ENCODE results near the gene THOC6. TPM values are rescaled to one million over a fixed set of nuclear protein-coding genes. Genes with fewer than 3 reads are reported as not detected.

The THOC6 gene
- polyA plus RNA-seq, 3 donors = 42.4 to 59.2 (median 57.7) TPM

DNA sequence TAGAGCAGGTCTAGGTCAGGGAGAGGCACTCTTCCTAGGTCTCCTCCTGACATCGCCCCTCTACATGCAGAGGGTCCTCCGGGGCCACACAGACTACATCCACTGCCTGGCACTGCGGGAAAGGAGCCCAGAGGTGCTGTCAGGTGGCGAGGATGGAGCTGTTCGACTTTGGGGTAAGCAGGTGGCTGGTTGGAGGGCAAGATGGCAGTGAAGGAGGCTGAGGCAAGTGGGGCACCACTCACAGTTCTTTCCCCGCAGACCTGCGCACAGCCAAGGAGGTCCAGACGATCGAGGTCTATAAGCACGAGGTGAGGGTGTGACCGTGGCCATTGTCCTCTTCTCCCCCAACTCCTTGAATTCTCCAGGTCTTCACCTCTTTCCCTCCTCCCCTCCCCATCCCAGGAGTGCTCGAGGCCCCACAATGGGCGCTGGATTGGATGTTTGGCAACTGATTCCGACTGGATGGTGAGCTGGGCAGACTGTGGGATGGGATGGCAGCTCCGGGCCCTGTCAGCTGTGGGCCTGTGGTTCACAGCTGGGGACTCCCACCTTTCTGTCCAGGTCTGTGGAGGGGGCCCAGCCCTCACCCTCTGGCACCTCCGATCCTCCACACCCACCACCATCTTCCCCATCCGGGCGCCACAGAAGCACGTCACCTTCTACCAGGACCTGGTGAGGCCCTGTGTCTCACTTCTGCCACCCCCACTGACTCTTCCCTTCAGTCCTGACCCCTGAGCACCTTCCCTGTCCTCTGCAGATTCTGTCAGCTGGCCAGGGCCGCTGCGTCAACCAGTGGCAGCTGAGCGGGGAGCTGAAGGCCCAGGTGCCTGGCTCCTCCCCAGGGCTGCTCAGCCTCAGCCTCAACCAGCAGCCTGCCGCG, 3.0 kb downstream of the THOC6 start:
- intact Hi-C loops (cut with micrococcal nuclease) = loop anchor here in 1 of 2 donors (10.0 kb wide), 1 partner anchor 98 kb away; no protein-coding TSS in a partner anchor
- no peak overlapping the region for H3K4me3 ChIP-seq (replicated peaks in 1 of 3; ENCODE audit: low read depth in 2 of 3, low read length in 3 of 3)
- H3K9me3 ChIP-seq (replicated peaks in 1 of 2; ENCODE audit: control insufficient read depth in 1 of 2, insufficient read depth in 1 of 2, low read length in 2 of 2) = peaks cover 0 to 12% of the 10 kb centered on the region in 2 donors
- Mint-ChIP-seq H3K4me3 (no peak overlapping the region), H3K27ac (no peak overlapping the region), H3K27me3 (ENCODE audit: low read depth in 3 of 3) (peaks cover 25 to 37% (median 35%) of the 10 kb centered on the region in 3 donors), H3K4me1 (peaks cover 52% of the 10 kb centered on the region), H3K9me3 (peaks cover 0 to 21% (median 6%) of the 10 kb centered on the region in 7 donors), H3K36me3 (peaks cover 26 to 27% of the 10 kb centered on the region in 2 donors)
- H3K79me2 ChIP-seq (ENCODE audit: insufficient read depth, low read length) = no peaks in the 10 kb centered on the region
- peaks cover 19 to 21% of the 10 kb centered on the region in 2 donors for H3K36me3 ChIP-seq (replicated peaks in 1 of 2; ENCODE audit: control insufficient read depth in 1 of 2, insufficient read depth in 2 of 2, low read length in 2 of 2)
- peaks cover 46 to 54% of the 10 kb centered on the region in 2 donors for H3K4me1 ChIP-seq (ENCODE audit: control insufficient read depth in 1 of 2, insufficient read depth in 2 of 2, low read length in 2 of 2)
- WGBS (ENCODE audit: insufficient coverage) = 95% methylated on average over 10 of the region's 24 CpGs
- TF ChIP-seq, protein P1, sequence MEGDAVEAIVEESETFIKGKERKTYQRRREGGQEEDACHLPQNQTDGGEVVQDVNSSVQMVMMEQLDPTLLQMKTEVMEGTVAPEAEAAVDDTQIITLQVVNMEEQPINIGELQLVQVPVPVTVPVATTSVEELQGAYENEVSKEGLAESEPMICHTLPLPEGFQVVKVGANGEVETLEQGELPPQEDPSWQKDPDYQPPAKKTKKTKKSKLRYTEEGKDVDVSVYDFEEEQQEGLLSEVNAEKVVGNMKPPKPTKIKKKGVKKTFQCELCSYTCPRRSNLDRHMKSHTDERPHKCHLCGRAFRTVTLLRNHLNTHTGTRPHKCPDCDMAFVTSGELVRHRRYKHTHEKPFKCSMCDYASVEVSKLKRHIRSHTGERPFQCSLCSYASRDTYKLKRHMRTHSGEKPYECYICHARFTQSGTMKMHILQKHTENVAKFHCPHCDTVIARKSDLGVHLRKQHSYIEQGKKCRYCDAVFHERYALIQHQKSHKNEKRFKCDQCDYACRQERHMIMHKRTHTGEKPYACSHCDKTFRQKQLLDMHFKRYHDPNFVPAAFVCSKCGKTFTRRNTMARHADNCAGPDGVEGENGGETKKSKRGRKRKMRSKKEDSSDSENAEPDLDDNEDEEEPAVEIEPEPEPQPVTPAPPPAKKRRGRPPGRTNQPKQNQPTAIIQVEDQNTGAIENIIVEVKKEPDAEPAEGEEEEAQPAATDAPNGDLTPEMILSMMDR (IDR thresholded peaks at IDR 0.05) = no peak
- no peak overlapping the region for H2AFZ ChIP-seq (ENCODE audit: insufficient read depth, low read depth, low read length, poor library complexity, severe bottlenecking)
- H3K27me3 ChIP-seq (ENCODE audit: control insufficient read depth in 2 of 2, insufficient read depth in 2 of 2, low read length in 2 of 2) = peaks cover 15 to 33% of the 10 kb centered on the region in 2 donors
- no peak overlapping the region for H3K9ac ChIP-seq (ENCODE audit: insufficient read depth, low read length, poor library complexity, severe bottlenecking)
- H3K4me2 ChIP-seq (replicated peaks; ENCODE audit: extremely low read depth, low read length, poor library complexity, severe bottlenecking) = no peak overlapping the region
- H3K27ac ChIP-seq (ENCODE audit: low read depth in 1 of 2, low read length in 2 of 2) = no peak overlapping the region
- no peak for DNase-seq
- H4K20me1 ChIP-seq (ENCODE audit: insufficient read depth, low read length) = peaks cover 63% of the 10 kb centered on the region

DNA sequence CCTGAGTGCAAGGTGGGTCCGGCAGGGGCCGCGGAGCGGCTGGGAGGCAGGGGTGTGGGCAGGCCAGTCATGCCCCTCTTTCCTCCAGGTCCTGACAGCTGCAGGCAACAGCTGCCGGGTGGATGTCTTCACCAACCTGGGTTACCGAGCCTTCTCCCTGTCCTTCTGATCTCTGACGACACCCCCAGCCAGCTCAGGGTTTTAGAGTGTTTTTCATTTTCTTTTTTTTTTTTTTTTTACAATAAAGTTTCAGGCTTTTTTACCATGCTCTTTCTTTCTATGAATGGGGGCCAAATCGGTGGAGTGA, 3.6 kb downstream of the THOC6 start:
- H3K4me3 Mint-ChIP-seq = no peak overlapping the region
- no peak overlapping the region for H2AFZ ChIP-seq (ENCODE audit: insufficient read depth, low read depth, low read length, poor library complexity, severe bottlenecking)
- H3K27me3 Mint-ChIP-seq (ENCODE audit: low read depth in 3 of 3) = peaks cover 31 to 43% (median 41%) of the 10 kb centered on the region in 3 donors
- H3K4me2 ChIP-seq (replicated peaks; ENCODE audit: extremely low read depth, low read length, poor library complexity, severe bottlenecking) = no peak overlapping the region
- peak overlapping the region in 1 of 7 donors; percentile 30 for H3K27ac Mint-ChIP-seq
- no peak for DNase-seq
- 98% methylated on average over 5 of the region's 8 CpGs for WGBS (ENCODE audit: insufficient coverage)
- peaks cover 0 to 21% (median 6%) of the 10 kb centered on the region in 7 donors for H3K9me3 Mint-ChIP-seq
- H3K79me2 ChIP-seq (ENCODE audit: insufficient read depth, low read length) = no peaks in the 10 kb centered on the region
- H3K27ac ChIP-seq (ENCODE audit: low read depth in 1 of 2, low read length in 2 of 2) = no peak overlapping the region
- H3K4me1 Mint-ChIP-seq = peaks cover 47% of the 10 kb centered on the region
- H3K36me3 Mint-ChIP-seq = peaks cover 26 to 27% of the 10 kb centered on the region in 2 donors
- no peak overlapping the region for H3K9ac ChIP-seq (ENCODE audit: insufficient read depth, low read length, poor library complexity, severe bottlenecking)
- TF ChIP-seq, protein P1 (IDR thresholded peaks at IDR 0.05) = no peak
- peaks cover 19 to 21% of the 10 kb centered on the region in 2 donors for H3K36me3 ChIP-seq (replicated peaks in 1 of 2; ENCODE audit: control insufficient read depth in 1 of 2, insufficient read depth in 2 of 2, low read length in 2 of 2)
- H3K4me3 ChIP-seq (replicated peaks in 1 of 3; ENCODE audit: low read depth in 2 of 3, low read length in 3 of 3) = no peak overlapping the region
- H3K9me3 ChIP-seq (replicated peaks in 1 of 2; ENCODE audit: control insufficient read depth in 1 of 2, insufficient read depth in 1 of 2, low read length in 2 of 2) = peaks cover 0 to 12% of the 10 kb centered on the region in 2 donors
- peaks cover 18 to 39% of the 10 kb centered on the region in 2 donors for H3K27me3 ChIP-seq (ENCODE audit: control insufficient read depth in 2 of 2, insufficient read depth in 2 of 2, low read length in 2 of 2)
- H4K20me1 ChIP-seq (ENCODE audit: insufficient read depth, low read length) = peaks cover 57% of the 10 kb centered on the region
- H3K4me1 ChIP-seq (ENCODE audit: control insufficient read depth in 1 of 2, insufficient read depth in 2 of 2, low read length in 2 of 2) = peaks cover 40 to 48% of the 10 kb centered on the region in 2 donors
- intact Hi-C loops (cut with micrococcal nuclease) = loop anchor here in 1 of 2 donors (10.0 kb wide), 1 partner anchor 97 kb away; no protein-coding TSS in a partner anchor
